Calu3 (cell line): Measurements from ENCODE around the gene MS4A13. TPM values are rescaled to one million over a fixed set of nuclear protein-coding genes. Genes with fewer than 3 reads are reported as not detected.

Experiments
- BruUV-seq: library from RNA; stranded (reverse); fragments of 400-500 nt; replicated peaks from 2 replicates; lab custom pipeline; 2021; lab: Mats Ljungman, UMichigan
- CTCF ChIA-PET: fragments of 300-600 bp; sonication (Branson Sonifier 250); formaldehyde crosslinking; loops from one replicate; lab custom pipeline; 2022; ENCODE audit warnings: antibody characterized with exemption; lab: Charles Lee
- DNase-seq: peaks from one replicate; pipeline ENCODE4 v3.0.0; 2022
- H3K27ac Mint-ChIP-seq: one replicate; pipeline ENCODE4 v1.8.0; 2022; ENCODE audit warnings: mixed read lengths; ENCODE audit not compliant: unreplicated experiment
- H3K27me3 Mint-ChIP-seq: one replicate; pipeline ENCODE4 v1.8.0; 2022; ENCODE audit warnings: mixed read lengths; ENCODE audit not compliant: unreplicated experiment
- H3K36me3 Mint-ChIP-seq: one replicate; pipeline ENCODE4 v1.8.0; 2022; ENCODE audit warnings: mild to moderate bottlenecking, moderate library complexity, mixed read lengths; ENCODE audit not compliant: insufficient read depth, unreplicated experiment
- H3K4me1 Mint-ChIP-seq: one replicate; pipeline ENCODE4 v1.8.0; 2022; ENCODE audit warnings: mild to moderate bottlenecking, low read depth, mixed read lengths; ENCODE audit not compliant: unreplicated experiment
- H3K4me3 Mint-ChIP-seq: one replicate; pipeline ENCODE4 v1.8.0; 2022; ENCODE audit warnings: mild to moderate bottlenecking, low read depth, moderate library complexity, mixed read lengths; ENCODE audit not compliant: unreplicated experiment
- H3K9me3 Mint-ChIP-seq: one replicate; pipeline ENCODE4 v1.8.0; 2022; ENCODE audit warnings: low read depth, mixed read lengths; ENCODE audit not compliant: unreplicated experiment
- intact Hi-C: fragments of 100-400 bp; cut with micrococcal nuclease; formaldehyde crosslinking; loops from one replicate; pipeline ENCODE4 v1.10.0; 2022; ENCODE audit not compliant: unreplicated experiment
- total RNA-seq: library from RNA; stranded (reverse); gene quantifications from 2 replicates; pipeline ENCODE4 v1.2.3, GENCODE V29; 2022
- TF ChIP-seq, protein P1 (sequence below): fragments of 200-600 bp; IDR thresholded peaks from one replicate; pipeline ENCODE4 v1.8.0; 2022; ENCODE audit warnings: antibody characterized with exemption; ENCODE audit not compliant: unreplicated experiment

Gene MS4A13
- total RNA-seq, 1 experiment from 2014 or later, result not detected

DNA sequence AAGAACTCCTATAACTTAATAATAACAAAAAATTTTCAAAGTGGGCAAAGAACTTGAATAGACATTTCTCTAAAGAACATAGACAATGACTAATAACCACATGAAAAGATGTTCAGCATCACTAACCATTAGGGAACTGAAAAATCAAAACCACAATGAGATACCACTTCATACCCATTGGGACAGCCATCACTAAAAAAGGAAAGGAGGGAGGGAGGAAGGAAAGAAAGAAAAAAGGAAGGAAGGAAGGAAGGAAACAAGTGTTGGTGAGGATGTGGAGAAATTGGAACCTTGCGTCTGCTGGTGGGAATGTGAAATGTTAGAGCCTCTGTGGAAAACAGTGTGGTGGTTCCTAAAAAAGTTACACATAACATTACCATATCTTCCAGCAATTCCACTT lies 55.8 kb downstream of the MS4A13 start:
- TF ChIP-seq, protein P1, sequence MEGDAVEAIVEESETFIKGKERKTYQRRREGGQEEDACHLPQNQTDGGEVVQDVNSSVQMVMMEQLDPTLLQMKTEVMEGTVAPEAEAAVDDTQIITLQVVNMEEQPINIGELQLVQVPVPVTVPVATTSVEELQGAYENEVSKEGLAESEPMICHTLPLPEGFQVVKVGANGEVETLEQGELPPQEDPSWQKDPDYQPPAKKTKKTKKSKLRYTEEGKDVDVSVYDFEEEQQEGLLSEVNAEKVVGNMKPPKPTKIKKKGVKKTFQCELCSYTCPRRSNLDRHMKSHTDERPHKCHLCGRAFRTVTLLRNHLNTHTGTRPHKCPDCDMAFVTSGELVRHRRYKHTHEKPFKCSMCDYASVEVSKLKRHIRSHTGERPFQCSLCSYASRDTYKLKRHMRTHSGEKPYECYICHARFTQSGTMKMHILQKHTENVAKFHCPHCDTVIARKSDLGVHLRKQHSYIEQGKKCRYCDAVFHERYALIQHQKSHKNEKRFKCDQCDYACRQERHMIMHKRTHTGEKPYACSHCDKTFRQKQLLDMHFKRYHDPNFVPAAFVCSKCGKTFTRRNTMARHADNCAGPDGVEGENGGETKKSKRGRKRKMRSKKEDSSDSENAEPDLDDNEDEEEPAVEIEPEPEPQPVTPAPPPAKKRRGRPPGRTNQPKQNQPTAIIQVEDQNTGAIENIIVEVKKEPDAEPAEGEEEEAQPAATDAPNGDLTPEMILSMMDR, result no peak
- Mint-ChIP-seq H3K27me3 (no peaks in the 10 kb centered on the region), H3K36me3 (no peaks in the 10 kb centered on the region), H3K9me3 (peaks cover 2% of the 10 kb centered on the region), H3K4me3 (no peak overlapping the region), H3K4me1 (no peaks in the 10 kb centered on the region), H3K27ac (no peak overlapping the region)
- no peak for DNase-seq
- no TSS peak for BruUV-seq
- intact Hi-C loops, result no loop called here
- CTCF ChIA-PET, result no interaction called here

DNA sequence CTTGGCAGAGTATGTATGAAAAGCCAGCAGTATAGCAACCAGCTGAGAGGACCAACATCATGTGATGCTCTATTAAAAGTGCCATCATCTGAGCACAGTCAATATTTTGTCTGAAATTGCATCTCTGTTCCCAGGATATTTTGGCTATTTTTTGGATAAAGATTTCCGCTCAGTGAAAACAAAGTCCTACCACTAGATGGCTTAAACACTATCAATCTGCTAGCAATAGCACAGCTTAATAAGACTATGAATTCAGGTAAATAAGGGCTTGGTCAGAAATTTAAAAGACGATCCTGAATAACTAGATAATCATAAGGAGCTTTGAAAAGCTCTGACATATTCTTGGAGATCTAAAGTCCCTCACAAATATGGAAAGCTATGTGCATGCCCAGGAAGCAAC lies 74.4 kb downstream of the MS4A13 start:
- BruUV-seq, result no TSS peak
- Mint-ChIP-seq H3K27ac (no peak overlapping the region), H3K4me1 (no peaks in the 10 kb centered on the region), H3K27me3 (no peaks in the 10 kb centered on the region), H3K9me3 (no peaks in the 10 kb centered on the region), H3K36me3 (no peaks in the 10 kb centered on the region), H3K4me3 (no peak overlapping the region)
- no peak for DNase-seq
- TF ChIP-seq, protein P1, result peak; percentile 31
- intact Hi-C loops, result loop anchor here (2.0 kb wide), 1 partner anchor 29 kb away; no protein-coding TSS in a partner anchor
- CTCF ChIA-PET, result interaction anchor here (0.7 kb wide), 1 partner anchor 24 kb away, joined by 3 read pairs; no protein-coding TSS in a partner anchor

Other genes with a start within 250 kb of the MS4A13 start
- not detected in 2 replicates for gene MS4A4A, start 234.7 kb upstream of the MS4A13 start, total RNA-seq
- gene MS4A6E, start 188.1 kb upstream of the MS4A13 start, total RNA-seq, result not detected in 2 replicates
- not detected in 2 replicates for gene MS4A7, start 136.9 kb upstream of the MS4A13 start, total RNA-seq
- not detected in 2 replicates for gene MS4A14, start 118.9 kb upstream of the MS4A13 start, total RNA-seq
- not detected in 2 replicates for gene MS4A5, start 85.8 kb upstream of the MS4A13 start, total RNA-seq
- not detected in 2 replicates for gene MS4A1, start 59.5 kb upstream of the MS4A13 start, total RNA-seq
- gene MS4A12, start 22.6 kb upstream of the MS4A13 start, total RNA-seq, result not detected in 2 replicates
- 0.57 and 3.5 TPM in 2 replicates for gene MS4A8, start 184.2 kb downstream of the MS4A13 start, total RNA-seq
- gene MS4A18, start 209.3 kb downstream of the MS4A13 start, total RNA-seq, result not detected in 2 replicates
- gene MS4A15, start 241.5 kb downstream of the MS4A13 start, total RNA-seq, result not detected in 2 replicates